ENCODE results near the gene SBNO2. TPM values are rescaled to one million over a fixed set of nuclear protein-coding genes. Genes with fewer than 3 reads are reported as not detected.

SBNO2 gene
- total and polyA plus RNA-seq, 4 donors, result 45.6 to 155 (median 95.9) TPM

- H3K4me3 ChIP-seq, result peak overlapping the region; percentile 79
- peak overlapping the region in 1 of 2 donors; percentile 11 for H3K9ac ChIP-seq (ENCODE audit: insufficient read depth in 1 of 2, low read length in 2 of 2)
- WGBS, 2 donors, result 27 to 37% methylated on average over 34 to 36 of the region's 36 CpGs
- TF ChIP-seq CTCF (IDR thresholded peaks at IDR 0.05; ENCODE audit: control extremely low read depth, extremely low read depth), result no peak
- no peaks in the 10 kb centered on the region for H3K27me3 ChIP-seq (ENCODE audit: control insufficient read depth in 3 of 3, insufficient read depth in 3 of 3, low read length in 2 of 3)
- DNase-seq (peak; percentile 69 to 75 (median 69)), ATAC-seq (ENCODE audit: insufficient read depth, low FRiP score) (no peak)
- no peaks in the 10 kb centered on the region for H3K9me3 ChIP-seq (ENCODE audit: control insufficient read depth in 4 of 4, insufficient read depth in 3 of 4, low read length in 3 of 4)
- peaks cover 0 to 10% (median 0%) of the 10 kb centered on the region in 4 donors for H3K36me3 ChIP-seq (ENCODE audit: control insufficient read depth in 4 of 4, insufficient read depth in 4 of 4, low read length in 4 of 4)
- peak overlapping the region; percentile 75 to 96 for H3K27ac ChIP-seq (ENCODE audit: low read depth in 1 of 2, low read length in 1 of 2)
- peaks cover 0 to 49% (median 36%) of the 10 kb centered on the region in 5 donors for H3K4me1 ChIP-seq (ENCODE audit: control insufficient read depth in 5 of 5, insufficient read depth in 5 of 5, low read length in 5 of 5)
Measured at GRCh38 chr19:1172353-1173158, 1.5 kb downstream of the SBNO2 start.

- peak overlapping the region; percentile 0 to 96 for H3K27ac ChIP-seq (ENCODE audit: low read depth in 1 of 2, low read length in 1 of 2)
- H3K9me3 ChIP-seq (ENCODE audit: control insufficient read depth in 4 of 4, insufficient read depth in 3 of 4, low read length in 3 of 4), result no peaks in the 10 kb centered on the region
- H3K9ac ChIP-seq (ENCODE audit: insufficient read depth in 1 of 2, low read length in 2 of 2), result peak overlapping the region in 1 of 2 donors; percentile 11
- peaks cover 0 to 16% (median 0%) of the 10 kb centered on the region in 4 donors for H3K36me3 ChIP-seq (ENCODE audit: control insufficient read depth in 4 of 4, insufficient read depth in 4 of 4, low read length in 4 of 4)
- DNase-seq, result peak; percentile 49 to 54 (median 53)
- peaks cover 0 to 54% (median 42%) of the 10 kb centered on the region in 5 donors for H3K4me1 ChIP-seq (ENCODE audit: control insufficient read depth in 5 of 5, insufficient read depth in 5 of 5, low read length in 5 of 5)
- H3K27me3 ChIP-seq (ENCODE audit: control insufficient read depth in 3 of 3, insufficient read depth in 3 of 3, low read length in 2 of 3), result no peaks in the 10 kb centered on the region
- no peak overlapping the region for H3K4me3 ChIP-seq
- no peak for TF ChIP-seq CTCF (IDR thresholded peaks at IDR 0.05; ENCODE audit: control extremely low read depth, extremely low read depth)
- WGBS, 2 donors, result 62 to 85% methylated on average over 15 of the region's 15 CpGs
- no peak for ATAC-seq (ENCODE audit: insufficient read depth, low FRiP score)
Measured at GRCh38 chr19:1171755-1172352, 2.2 kb downstream of the SBNO2 start.

- peak; percentile 71 to 83 (median 82) for DNase-seq
Measured at GRCh38 chr19:1170938-1171754, 2.9 kb downstream of the SBNO2 start.

More at GRCh38 chr19:1170938-1171754, 2.9 kb downstream of the SBNO2 start:
- 83 to 87% methylated on average over 38 of the region's 38 CpGs for WGBS, 2 donors
- Histone ChIP-seq H3K4me1 (ENCODE audit: control insufficient read depth in 5 of 5, insufficient read depth in 5 of 5, low read length in 5 of 5) (peaks cover 0 to 54% (median 44%) of the 10 kb centered on the region in 5 donors), H3K9me3 (ENCODE audit: control insufficient read depth in 4 of 4, insufficient read depth in 3 of 4, low read length in 3 of 4) (no peaks in the 10 kb centered on the region), H3K27me3 (ENCODE audit: control insufficient read depth in 3 of 3, insufficient read depth in 3 of 3, low read length in 2 of 3) (no peaks in the 10 kb centered on the region), H3K4me3 (no peak overlapping the region), H3K9ac (ENCODE audit: insufficient read depth in 1 of 2, low read length in 2 of 2) (peak overlapping the region in 1 of 2 donors; percentile 58), H3K36me3 (ENCODE audit: control insufficient read depth in 4 of 4, insufficient read depth in 4 of 4, low read length in 4 of 4) (peaks cover 0 to 16% (median 0%) of the 10 kb centered on the region in 4 donors), H3K27ac (ENCODE audit: low read depth in 1 of 2, low read length in 1 of 2) (peak overlapping the region in 1 of 2 donors; percentile 96)
- TF ChIP-seq CTCF (IDR thresholded peaks at IDR 0.05; ENCODE audit: control extremely low read depth, extremely low read depth), result no peak
- no peak for ATAC-seq (ENCODE audit: insufficient read depth, low FRiP score)
